K562 (cell line): ENCODE measurements around the gene ARMC8. TPM values are rescaled to one million over a fixed set of nuclear protein-coding genes. Genes with fewer than 3 reads are reported as not detected.

Experiments
- ADNP ChIP-seq: fragments of 200-800 bp; sonication (Bioruptor generic); IDR thresholded peaks from 2 replicates; pipeline ENCODE4 v1.6.1; 2016; ENCODE audit warnings: missing genetic modification characterization, missing compliant biosample characterization
- ARID3B ChIP-seq: fragments of 250-450 bp; sonication (Bioruptor Pico); IDR thresholded peaks from 2 replicates; pipeline ENCODE4 v1.4.0; 2020; ENCODE audit warnings: borderline replicate concordance
- HLTF ChIP-seq: fragments of 450-650 bp; IDR thresholded peaks from 2 replicates; pipeline ENCODE4 v1.6.1; 2016
- IRF9 ChIP-seq: fragments of 450-650 bp; IDR thresholded peaks from 2 replicates; pipeline ENCODE4 v1.6.1; 2016; ENCODE audit warnings: missing biosample characterization, missing genetic modification characterization
- SMAD1 ChIP-seq: fragments of 150-350 bp; IDR thresholded peaks from 2 replicates; pipeline ENCODE4 v1.6.1; 2014; ENCODE audit warnings: low read length, low read depth; ENCODE audit not compliant: partially characterized antibody
- ZBTB40 ChIP-seq, 2 experiments: fragments of 450-650 bp in 1 of 2; sonication (generic) in 1 of 2; formaldehyde crosslinking in 1 of 2; IDR thresholded peaks; 2 replicates each; pipeline versions ENCODE4 v1.7.1 to v1.9.0; 2016 to 2022; ENCODE audit warnings: inconsistent platforms in 1 of 2, mild to moderate bottlenecking in 1 of 2, missing genetic modification reagents in 1 of 2
- ZNF431 ChIP-seq: sonication (generic); formaldehyde crosslinking; IDR thresholded peaks from 2 replicates; pipeline ENCODE4 v1.8.0; 2022; ENCODE audit warnings: mild to moderate bottlenecking, missing genetic modification reagents
- polyA plus RNA-seq, 8 experiments: library from polyadenylated mRNA; depleted of rRNA in 4 of 8; stranded (reverse) in 5 of 8; unstranded in 3 of 8; fragments of >200 nt; fragmentation: Nextera tagmentation in 2 of 8; fragmentation: Illumina TruSeq in 1 of 8; extraction: Ambion mirVana in 2 of 8; extraction: Trizol in 1 of 8; gene quantifications; 2 replicates each; pipeline versions ENCODE4 v1.2.1 to v1.2.3, GENCODE V29; 2011 to 2014; ENCODE audit warnings: inconsistent platforms in 1 of 8, missing spikeins in 1 of 8
- total RNA-seq, 7 experiments: library from RNA; depleted of rRNA in 6 of 7; stranded (reverse); fragments of >200 nt in 6 of 7; fragmentation: Illumina TruSeq in 2 of 7; extraction: Trizol in 2 of 7; gene quantifications; 2 replicates each; pipeline versions ENCODE4 v1.2.1 to v1.2.3, GENCODE V29; 2011 to 2021; ENCODE audit warnings: low replicate concordance in 1 of 7

Gene ARMC8
- total and polyA plus RNA-seq, 9 of the 15 experiments (the other 6 are each of a cell fraction or from before 2014, with no cell fraction given), result 22.4 to 76.1 (median 37.3) TPM

- TF ChIP-seq ZBTB40 (IDR thresholded peaks at IDR 0.05) (no peak), ZBTB40 (CRISPR knock-in tag; IDR thresholded peaks at IDR 0.05) (no peak), ADNP (tag) (no peak), IRF9 (tag) (no peak), HLTF (no peak), ARID3B (CRISPR knock-in tag) (no peak), SMAD1 (no peak), ZNF431 (CRISPR knock-in tag) (no peak)
Measured at GRCh38 chr3:138281561-138281960, 94.5 kb downstream of the ARMC8 start (continued).
